Coronary artery (tissue), 2 donors: ENCODE data around the gene MUC6.

Experiments
- DNase-seq: peaks from one replicate; pipeline ENCODE4 v3.0.0-alpha.2; 2017; ENCODE audit warnings: low spot score
- H3K27ac ChIP-seq, 2 donors: fragments of 200-600 bp; sonication (generic); one replicate each; pipeline ENCODE4 v1.5.1; 2016 to 2019
- H3K4me3 ChIP-seq: fragments of 200-600 bp; sonication (generic); 2 replicates; pipeline ENCODE4 v1.5.1; 2016; ENCODE audit warnings: mild to moderate bottlenecking, moderate library complexity
- TF ChIP-seq, protein P1 (sequence below): fragments of 200-600 bp; sonication (generic); IDR thresholded peaks from one replicate; pipeline ENCODE4 v1.5.1; 2019; ENCODE audit warnings: antibody characterized with exemption

The MUC6 gene

GRCh38 chr11:1002406-1002984 lies 34.0 kb downstream of the MUC6 start:
- TF ChIP-seq, protein P1, sequence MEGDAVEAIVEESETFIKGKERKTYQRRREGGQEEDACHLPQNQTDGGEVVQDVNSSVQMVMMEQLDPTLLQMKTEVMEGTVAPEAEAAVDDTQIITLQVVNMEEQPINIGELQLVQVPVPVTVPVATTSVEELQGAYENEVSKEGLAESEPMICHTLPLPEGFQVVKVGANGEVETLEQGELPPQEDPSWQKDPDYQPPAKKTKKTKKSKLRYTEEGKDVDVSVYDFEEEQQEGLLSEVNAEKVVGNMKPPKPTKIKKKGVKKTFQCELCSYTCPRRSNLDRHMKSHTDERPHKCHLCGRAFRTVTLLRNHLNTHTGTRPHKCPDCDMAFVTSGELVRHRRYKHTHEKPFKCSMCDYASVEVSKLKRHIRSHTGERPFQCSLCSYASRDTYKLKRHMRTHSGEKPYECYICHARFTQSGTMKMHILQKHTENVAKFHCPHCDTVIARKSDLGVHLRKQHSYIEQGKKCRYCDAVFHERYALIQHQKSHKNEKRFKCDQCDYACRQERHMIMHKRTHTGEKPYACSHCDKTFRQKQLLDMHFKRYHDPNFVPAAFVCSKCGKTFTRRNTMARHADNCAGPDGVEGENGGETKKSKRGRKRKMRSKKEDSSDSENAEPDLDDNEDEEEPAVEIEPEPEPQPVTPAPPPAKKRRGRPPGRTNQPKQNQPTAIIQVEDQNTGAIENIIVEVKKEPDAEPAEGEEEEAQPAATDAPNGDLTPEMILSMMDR = no peak
- Histone ChIP-seq H3K4me3 (no peak overlapping the region), H3K27ac (no peak overlapping the region)
- no peak for DNase-seq

DNA sequence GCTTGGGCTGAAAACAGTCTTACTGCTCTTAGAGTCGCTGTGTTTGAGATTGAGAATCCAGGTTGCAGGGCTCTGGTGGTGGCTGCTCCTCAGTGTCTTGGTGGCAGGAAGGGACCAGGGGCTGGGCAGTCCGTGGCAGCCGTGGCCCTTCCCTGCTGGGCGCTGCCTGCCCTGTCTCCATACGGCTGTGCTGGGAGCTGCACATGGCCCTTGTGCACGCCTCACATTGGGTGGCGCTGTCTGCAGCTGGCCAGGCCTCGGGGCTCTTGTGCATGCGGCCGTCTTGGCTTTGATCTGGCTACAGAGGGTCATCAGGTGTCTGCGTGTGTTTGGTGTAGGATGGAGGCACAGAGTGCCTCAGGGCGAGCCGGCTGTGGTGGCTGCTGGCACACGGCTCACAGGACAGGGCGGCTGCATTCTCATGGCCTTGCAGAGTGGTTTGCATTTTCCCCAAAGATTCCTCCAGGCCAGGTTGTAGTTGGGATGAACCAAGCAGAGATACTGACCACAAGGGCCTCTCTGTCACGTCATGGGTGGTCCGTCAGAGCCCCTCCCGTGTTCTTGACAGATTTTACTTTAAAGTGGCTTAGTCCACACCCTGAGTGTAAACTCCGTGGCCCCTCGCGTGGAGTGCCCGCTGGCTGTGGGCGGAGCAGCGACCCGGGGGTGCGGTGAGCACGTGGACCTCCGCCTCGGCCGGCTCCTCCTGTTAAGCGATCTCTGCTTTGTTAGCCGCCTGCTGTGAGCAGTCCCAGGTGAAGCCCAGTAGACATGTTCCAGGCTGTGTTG lies 34.7 kb downstream of the MUC6 start:
- TF ChIP-seq, protein P1 = no peak
- DNase-seq = no peak
- Histone ChIP-seq H3K4me3 (no peak overlapping the region), H3K27ac (no peak overlapping the region)

GRCh38 chr11:1000357-1001278 lies 35.9 kb downstream of the MUC6 start:
- DNase-seq = no peak
- Histone ChIP-seq H3K27ac (no peak overlapping the region), H3K4me3 (no peak overlapping the region)
- TF ChIP-seq, protein P1 = no peak

GRCh38 chr11:999009-999408 lies 37.5 kb downstream of the MUC6 start:
- Histone ChIP-seq H3K4me3 (no peak overlapping the region), H3K27ac (no peak overlapping the region)
- TF ChIP-seq, protein P1 = no peak
- DNase-seq = no peak

DNA sequence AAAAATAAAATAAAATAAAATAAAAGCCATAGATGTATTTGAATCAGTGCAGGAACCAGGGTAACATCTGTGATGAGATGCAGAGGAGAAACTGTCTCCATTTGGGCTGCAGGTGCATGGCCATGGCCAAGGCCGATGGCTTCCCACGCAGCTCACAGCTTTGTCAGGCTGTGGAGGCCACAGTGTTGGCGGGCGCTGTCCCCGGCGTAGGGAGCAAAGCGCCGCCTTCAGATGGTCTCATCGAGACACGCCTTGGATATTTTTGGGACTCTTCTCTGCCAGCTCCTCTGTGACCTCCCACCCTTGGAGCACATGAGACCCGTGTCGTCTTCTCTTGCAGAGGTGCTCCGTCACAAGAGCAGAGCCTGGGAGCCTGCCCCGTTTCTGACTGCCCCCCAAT lies 38.6 kb downstream of the MUC6 start:
- H3K27ac ChIP-seq = no peak overlapping the region
- DNase-seq = no peak
- TF ChIP-seq, protein P1 = no peak
- no peak overlapping the region for H3K4me3 ChIP-seq

DNA sequence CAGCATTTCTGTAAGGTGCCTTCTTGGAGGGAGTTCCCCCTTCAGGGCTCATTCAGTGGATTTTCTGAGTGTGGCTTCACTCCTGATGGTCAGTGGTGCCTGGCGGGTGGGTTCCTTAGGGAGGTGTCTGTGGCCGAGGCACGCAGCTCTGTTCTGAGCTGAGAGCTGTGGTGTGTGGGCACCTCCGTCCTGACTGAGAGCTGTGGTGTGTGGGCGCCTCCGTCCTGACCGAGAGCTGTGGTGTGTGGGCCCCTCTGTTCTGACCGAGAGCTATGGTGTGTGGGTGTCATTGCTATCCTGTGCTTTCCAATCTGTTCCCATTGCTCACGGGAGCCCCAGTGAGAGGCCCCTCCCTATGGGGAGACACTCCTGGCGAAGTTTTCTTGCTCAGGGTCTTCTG lies 39.8 kb downstream of the MUC6 start:
- Histone ChIP-seq H3K27ac (no peak overlapping the region), H3K4me3 (no peak overlapping the region)
- DNase-seq = no peak
- TF ChIP-seq, protein P1 = no peak
